ENCODE data around the gene C12orf42. TPM values are rescaled to one million over a fixed set of nuclear protein-coding genes. Genes with fewer than 3 reads are reported as not detected.

The C12orf42 gene
- total RNA-seq (2021; ENCODE audit: unreplicated experiment) (not detected), Bru-seq, nascent RNA (percentile 8 among the genes with signal in this experiment), BruChase-seq, experiment 1, labeled RNA remaining after a 6-hour chase (percentile 5 among the genes with signal in this experiment), BruChase-seq, experiment 2, labeled RNA remaining after a 2-hour chase (percentile 9 among the genes with signal in this experiment)
- not detected in 2 replicates for polyA plus RNA-seq (2012)
- long read RNA-seq, result 0 reads

DNA sequence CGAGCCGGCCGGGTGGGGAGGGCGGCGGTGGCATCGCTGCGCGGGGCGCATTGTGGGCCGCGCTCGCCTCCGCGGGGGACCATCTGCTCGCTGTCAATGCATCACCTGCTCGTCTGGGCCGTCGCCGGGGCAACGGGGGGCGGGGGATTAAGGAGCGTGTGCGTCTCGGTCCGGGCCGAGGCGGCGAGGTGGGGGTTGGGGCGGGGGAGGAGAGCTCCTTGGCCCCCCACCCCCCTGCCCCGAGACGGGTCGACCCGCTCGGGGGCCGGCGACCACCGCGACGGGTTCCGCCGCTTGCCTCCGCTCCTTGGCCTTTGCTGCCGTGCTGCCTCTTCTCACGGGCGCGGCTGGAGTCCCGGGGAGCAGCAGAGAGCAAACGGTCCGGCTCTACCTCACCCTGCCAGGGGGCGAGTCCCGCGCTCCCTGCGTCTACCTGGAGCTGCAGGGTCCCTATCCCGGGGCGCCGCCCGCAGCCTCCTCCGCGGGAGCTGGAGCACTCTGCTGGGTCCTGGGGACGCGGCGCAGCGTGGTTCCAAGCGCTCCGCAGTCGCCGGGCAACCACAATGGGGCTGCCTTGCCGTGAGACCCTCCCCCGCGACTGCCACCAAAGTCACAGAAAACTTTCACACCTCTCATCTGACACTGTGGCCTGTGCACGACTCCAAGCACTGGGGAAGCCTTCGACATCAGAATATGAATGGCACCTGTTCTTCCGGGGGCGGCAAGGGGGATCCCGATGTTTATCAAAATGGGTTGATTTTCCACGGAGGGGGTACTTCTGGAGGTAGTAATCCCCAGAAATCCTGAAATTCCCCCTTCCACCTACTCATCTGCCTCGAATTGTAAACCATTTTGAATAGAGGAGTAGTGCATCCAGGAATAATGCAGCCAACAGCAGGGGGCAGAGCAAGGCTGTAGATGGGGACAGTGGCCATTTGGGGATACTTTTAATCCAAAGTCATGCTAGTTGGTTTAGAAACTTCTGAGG, at the start of gene C12orf42:
TSS of gene C12orf42 (minus strand) at position 500 of the 988 bp plus-strand sequence. CDS start 17,542 bp downstream, outside the sequence.
- peak; percentile 60 for TF ChIP-seq RAD21 (IDR thresholded peaks at IDR 0.05; ENCODE audit: low read depth)
- TF ChIP-seq, protein P1, sequence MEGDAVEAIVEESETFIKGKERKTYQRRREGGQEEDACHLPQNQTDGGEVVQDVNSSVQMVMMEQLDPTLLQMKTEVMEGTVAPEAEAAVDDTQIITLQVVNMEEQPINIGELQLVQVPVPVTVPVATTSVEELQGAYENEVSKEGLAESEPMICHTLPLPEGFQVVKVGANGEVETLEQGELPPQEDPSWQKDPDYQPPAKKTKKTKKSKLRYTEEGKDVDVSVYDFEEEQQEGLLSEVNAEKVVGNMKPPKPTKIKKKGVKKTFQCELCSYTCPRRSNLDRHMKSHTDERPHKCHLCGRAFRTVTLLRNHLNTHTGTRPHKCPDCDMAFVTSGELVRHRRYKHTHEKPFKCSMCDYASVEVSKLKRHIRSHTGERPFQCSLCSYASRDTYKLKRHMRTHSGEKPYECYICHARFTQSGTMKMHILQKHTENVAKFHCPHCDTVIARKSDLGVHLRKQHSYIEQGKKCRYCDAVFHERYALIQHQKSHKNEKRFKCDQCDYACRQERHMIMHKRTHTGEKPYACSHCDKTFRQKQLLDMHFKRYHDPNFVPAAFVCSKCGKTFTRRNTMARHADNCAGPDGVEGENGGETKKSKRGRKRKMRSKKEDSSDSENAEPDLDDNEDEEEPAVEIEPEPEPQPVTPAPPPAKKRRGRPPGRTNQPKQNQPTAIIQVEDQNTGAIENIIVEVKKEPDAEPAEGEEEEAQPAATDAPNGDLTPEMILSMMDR (IDR thresholded peaks at IDR 0.05 in 2 of 3, conservative IDR thresholded peaks at IDR 0.05 in 1 of 3; ENCODE audit: borderline replicate concordance in 1 of 3, insufficient read depth in 1 of 3, low read depth in 2 of 3, low read length in 2 of 3), result peak; percentile 56 to 63 (median 57); a peak in 5 of 6 replicates
- TF ChIP-seq CBX3 (IDR thresholded peaks at IDR 0.05; ENCODE audit: low read depth), result no peak
- TF ChIP-seq CEBPB (IDR thresholded peaks at IDR 0.05; ENCODE audit: low read depth), result no peak
- no peak for TF ChIP-seq YY1 (IDR thresholded peaks at IDR 0.05; ENCODE audit: extremely low read depth, insufficient replicate concordance, low read depth, low read length)
- BruUV-seq (replicated peaks), result no TSS peak
- RAD21 ChIA-PET (ENCODE audit: low non-redundant PET in 1 of 2, low total read pairs in 2 of 2, uncharacterized antibody in 2 of 2, unreplicated experiment in 2 of 2), result no interaction called here
- ATAC-seq (peak; percentile 76), DNase-seq (ENCODE audit: low read depth, low spot score) (peak; percentile 12)
- H3K4me2 ChIP-seq (ENCODE audit: low read length), result no peak within 1 kb of the TSS
- H3K27ac ChIP-seq (ENCODE audit: low read depth, low read length), result no peak within 1 kb of the TSS
- H3K9ac ChIP-seq (ENCODE audit: low read length), result no peak within 1 kb of the TSS
- H2AFZ ChIP-seq (ENCODE audit: low read depth, low read length, poor library complexity, severe bottlenecking), result no peak within 1 kb of the TSS
- no peaks in the 10 kb centered on the region for H3K79me2 ChIP-seq (ENCODE audit: insufficient read depth, low read length)
- no peaks in the 10 kb centered on the region for H3K4me1 ChIP-seq (ENCODE audit: control insufficient read depth in 1 of 2, insufficient read depth in 2 of 2, low read length in 2 of 2)
- CTCF ChIA-PET, result interaction anchor here (0.8 to 0.9 kb wide), 2 partner anchors 54 to 137 kb away, joined by 4 to 5 read pairs; no protein-coding TSS in a partner anchor
- H3K27me3 ChIP-seq (ENCODE audit: insufficient read depth, low read length), result 0 out of 2 replicates have a peak, but pooled peaks cover 4% of the 10 kb centered on the region
- H3K9me2 ChIP-seq (ENCODE audit: insufficient read depth), result no peaks in the 10 kb centered on the region
- no peaks in the 10 kb centered on the region for H3K9me3 ChIP-seq (ENCODE audit: control insufficient read depth in 1 of 2, insufficient read depth in 1 of 2, low read depth in 1 of 2, low read length in 2 of 2)
- H3K4me3 ChIP-seq (replicated peaks in 1 of 2; ENCODE audit: low read depth in 1 of 2, low read length in 2 of 2), result no peak within 1 kb of the TSS
- H3K36me3 ChIP-seq (ENCODE audit: control insufficient read depth in 1 of 2, insufficient read depth in 2 of 2, low read length in 2 of 2), result no peaks in the 10 kb centered on the region
- POLR2A ChIA-PET, result no interaction called here
- no peaks in the 10 kb centered on the region for H4K20me1 ChIP-seq (ENCODE audit: insufficient read depth)
- intact Hi-C loops (cut with micrococcal nuclease), result loop anchor here (2.0 to 5.0 kb wide), 2 partner anchors 53 to 137 kb away; no protein-coding TSS in a partner anchor

Data from HCT116 (cell line).